GM12891 (cell line): ENCODE measurements around the gene TLCD5.

Experiments used
- PAX5 ChIP-seq: IDR thresholded peaks from 2 replicates; pipeline ENCODE4 v1.6.1; 2011; ENCODE audit warnings: low read length, moderate library complexity, mild to moderate bottlenecking; ENCODE audit not compliant: insufficient read depth, severe bottlenecking
- POLR2A ChIP-seq: IDR thresholded peaks from 2 replicates; pipeline ENCODE4 v1.6.1; 2011; ENCODE audit warnings: low read depth, low read length, control low read depth
- POLR2AphosphoS5 ChIP-seq: IDR thresholded peaks from 2 replicates; pipeline ENCODE4 v1.6.1; 2011; ENCODE audit warnings: low read depth, low read length, control low read depth
- SPI1 ChIP-seq: IDR thresholded peaks from 2 replicates; pipeline ENCODE4 v1.6.1; 2011; ENCODE audit warnings: low read depth, low read length, control low read depth
- TAF1 ChIP-seq: IDR thresholded peaks from 2 replicates; pipeline ENCODE4 v1.6.1; 2011; ENCODE audit warnings: low read depth, low read length, control low read depth

- TF ChIP-seq POLR2AphosphoS5 = no peak
- no peak for TF ChIP-seq POLR2A
- TF ChIP-seq TAF1 = no peak
- TF ChIP-seq PAX5 = no peak
- no peak for TF ChIP-seq SPI1
These were observed 22.0 kb upstream of the TLCD5 start for GRCh38 chr11:120303004-120303637.
